PFSK-1 (cell line): ENCODE measurements around the gene PTPRK.

Experiments used
- FOXP2 ChIP-seq: optimal IDR thresholded peaks from 2 replicates; pipeline ENCODE3; 2011; ENCODE audit warnings: borderline replicate concordance, control low read depth, inconsistent platforms; ENCODE audit not compliant: insufficient read depth; ENCODE audit errors: extremely low read length, extremely low read depth
- POLR2AphosphoS5 ChIP-seq: IDR thresholded peaks from 2 replicates; pipeline ENCODE4 v1.6.1; 2012; ENCODE audit warnings: low read depth, mild to moderate bottlenecking, control low read depth, low read length, moderate library complexity
- SIN3A ChIP-seq: IDR thresholded peaks from 2 replicates; pipeline ENCODE4 v1.6.1; 2012; ENCODE audit warnings: mild to moderate bottlenecking, low read length, moderate library complexity, borderline replicate concordance; ENCODE audit not compliant: insufficient read depth
- TAF1 ChIP-seq: IDR thresholded peaks from 2 replicates; pipeline ENCODE4 v1.6.1; 2012; ENCODE audit warnings: low read length, control low read depth, borderline replicate concordance; ENCODE audit not compliant: insufficient read depth
- TF ChIP-seq, protein P1 (sequence below), 2 experiments: IDR thresholded peaks; 2 replicates each; pipeline versions ENCODE4 v1.6.1 to v1.8.0; 2011 to 2012; ENCODE audit warnings: low read depth in 2 of 2, low read length in 2 of 2, control low read depth in 1 of 2, inconsistent platforms in 1 of 2, mild to moderate bottlenecking in 1 of 2, moderate library complexity in 1 of 2; ENCODE audit not compliant: insufficient read depth in 1 of 2

PTPRK gene

GRCh38 chr6:128487055-128487454 lies 33.3 kb downstream of the PTPRK start:
- TF ChIP-seq POLR2AphosphoS5 = no peak

DNA sequence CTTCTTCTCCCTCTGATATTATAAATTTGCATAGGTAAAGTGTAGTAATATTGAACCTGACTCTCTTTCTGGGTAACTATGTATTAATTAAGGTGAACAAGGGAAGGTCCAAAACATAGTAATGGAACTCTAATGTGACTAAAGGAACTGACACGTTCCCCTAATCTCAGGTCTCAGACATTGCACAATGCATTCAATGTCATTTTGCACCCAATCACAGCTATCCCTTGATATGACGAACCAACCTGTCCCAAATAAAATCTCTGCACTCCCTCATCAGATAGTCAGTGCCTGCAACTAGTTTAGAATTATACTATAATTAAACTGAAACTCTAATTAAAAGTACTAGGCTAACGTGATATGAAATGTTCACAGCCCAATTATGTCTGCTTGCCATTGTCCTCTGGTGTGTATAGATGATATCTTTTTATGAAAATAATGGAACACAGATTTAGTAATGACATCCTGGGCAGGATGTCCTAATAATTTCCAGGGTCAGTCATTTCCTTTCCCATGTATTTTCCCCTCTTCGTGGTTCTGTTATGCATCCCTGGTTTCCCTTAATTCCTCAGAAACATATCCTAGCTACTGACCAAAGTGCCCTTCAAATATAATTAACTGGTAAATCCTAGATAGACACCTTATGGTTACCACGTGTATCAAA lies 36.8 kb downstream of the PTPRK start:
- TF ChIP-seq POLR2AphosphoS5 = no peak
- TF ChIP-seq SIN3A = peak; percentile 51; the same call in 1 of the 2 replicates

DNA sequence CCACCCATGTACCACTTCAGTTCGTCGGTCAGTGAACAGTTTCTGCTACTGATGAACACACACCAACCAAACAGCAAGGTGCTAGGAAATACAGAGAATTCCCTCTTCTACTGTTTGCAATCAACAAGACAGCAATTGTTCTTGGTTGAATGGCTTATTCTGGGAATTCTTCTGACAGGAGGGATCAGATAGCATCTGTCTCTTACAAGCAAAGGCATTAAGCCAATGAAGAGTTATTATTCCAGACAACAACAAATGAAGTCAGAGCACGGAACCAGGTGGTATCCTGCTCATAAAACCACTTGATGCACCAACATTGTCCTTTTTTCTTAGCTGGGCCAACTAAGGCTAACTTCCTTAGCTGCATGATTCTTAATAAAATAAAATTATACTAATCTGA lies 37.8 kb downstream of the PTPRK start:
- TF ChIP-seq SIN3A (no peak), TAF1 (no peak), POLR2AphosphoS5 (no peak), FOXP2 (no peak)
- TF ChIP-seq, protein P1, sequence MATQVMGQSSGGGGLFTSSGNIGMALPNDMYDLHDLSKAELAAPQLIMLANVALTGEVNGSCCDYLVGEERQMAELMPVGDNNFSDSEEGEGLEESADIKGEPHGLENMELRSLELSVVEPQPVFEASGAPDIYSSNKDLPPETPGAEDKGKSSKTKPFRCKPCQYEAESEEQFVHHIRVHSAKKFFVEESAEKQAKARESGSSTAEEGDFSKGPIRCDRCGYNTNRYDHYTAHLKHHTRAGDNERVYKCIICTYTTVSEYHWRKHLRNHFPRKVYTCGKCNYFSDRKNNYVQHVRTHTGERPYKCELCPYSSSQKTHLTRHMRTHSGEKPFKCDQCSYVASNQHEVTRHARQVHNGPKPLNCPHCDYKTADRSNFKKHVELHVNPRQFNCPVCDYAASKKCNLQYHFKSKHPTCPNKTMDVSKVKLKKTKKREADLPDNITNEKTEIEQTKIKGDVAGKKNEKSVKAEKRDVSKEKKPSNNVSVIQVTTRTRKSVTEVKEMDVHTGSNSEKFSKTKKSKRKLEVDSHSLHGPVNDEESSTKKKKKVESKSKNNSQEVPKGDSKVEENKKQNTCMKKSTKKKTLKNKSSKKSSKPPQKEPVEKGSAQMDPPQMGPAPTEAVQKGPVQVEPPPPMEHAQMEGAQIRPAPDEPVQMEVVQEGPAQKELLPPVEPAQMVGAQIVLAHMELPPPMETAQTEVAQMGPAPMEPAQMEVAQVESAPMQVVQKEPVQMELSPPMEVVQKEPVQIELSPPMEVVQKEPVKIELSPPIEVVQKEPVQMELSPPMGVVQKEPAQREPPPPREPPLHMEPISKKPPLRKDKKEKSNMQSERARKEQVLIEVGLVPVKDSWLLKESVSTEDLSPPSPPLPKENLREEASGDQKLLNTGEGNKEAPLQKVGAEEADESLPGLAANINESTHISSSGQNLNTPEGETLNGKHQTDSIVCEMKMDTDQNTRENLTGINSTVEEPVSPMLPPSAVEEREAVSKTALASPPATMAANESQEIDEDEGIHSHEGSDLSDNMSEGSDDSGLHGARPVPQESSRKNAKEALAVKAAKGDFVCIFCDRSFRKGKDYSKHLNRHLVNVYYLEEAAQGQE (IDR thresholded peaks at IDR 0.05; ENCODE audit: insufficient read depth in 1 of 2, low read depth in 2 of 2, low read length in 2 of 2) = no peak

DNA sequence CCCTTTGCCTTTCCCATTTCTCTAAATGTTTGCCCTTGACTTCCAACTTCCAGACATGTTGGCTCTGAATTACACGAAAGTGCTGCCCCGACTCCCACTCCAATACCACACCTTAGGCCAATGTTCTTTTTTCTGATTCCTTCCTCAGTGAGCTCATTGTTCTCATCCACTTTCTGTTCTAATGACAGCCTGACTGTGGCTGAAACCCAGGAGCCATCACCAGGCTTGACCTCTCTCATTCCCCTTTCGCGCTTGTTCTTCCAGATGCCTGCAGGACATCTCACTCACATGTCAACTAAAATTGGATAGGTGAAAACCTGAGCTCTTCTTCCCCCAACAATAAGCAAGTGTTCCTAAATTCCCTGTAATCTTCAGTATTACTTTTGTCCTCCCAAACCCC lies 40.4 kb downstream of the PTPRK start:
- TF ChIP-seq SIN3A = no peak
- no peak for TF ChIP-seq FOXP2
- TF ChIP-seq, protein P1 (IDR thresholded peaks at IDR 0.05; ENCODE audit: insufficient read depth in 1 of 2, low read depth in 2 of 2, low read length in 2 of 2) = no peak
- TF ChIP-seq TAF1 = no peak
- no peak for TF ChIP-seq POLR2AphosphoS5

GRCh38 chr6:128479048-128479666 lies 41.2 kb downstream of the PTPRK start:
- TF ChIP-seq POLR2AphosphoS5 (no peak), TAF1 (no peak), SIN3A (no peak), FOXP2 (no peak)
- TF ChIP-seq, protein P1 (IDR thresholded peaks at IDR 0.05; ENCODE audit: insufficient read depth in 1 of 2, low read depth in 2 of 2, low read length in 2 of 2) = no peak

DNA sequence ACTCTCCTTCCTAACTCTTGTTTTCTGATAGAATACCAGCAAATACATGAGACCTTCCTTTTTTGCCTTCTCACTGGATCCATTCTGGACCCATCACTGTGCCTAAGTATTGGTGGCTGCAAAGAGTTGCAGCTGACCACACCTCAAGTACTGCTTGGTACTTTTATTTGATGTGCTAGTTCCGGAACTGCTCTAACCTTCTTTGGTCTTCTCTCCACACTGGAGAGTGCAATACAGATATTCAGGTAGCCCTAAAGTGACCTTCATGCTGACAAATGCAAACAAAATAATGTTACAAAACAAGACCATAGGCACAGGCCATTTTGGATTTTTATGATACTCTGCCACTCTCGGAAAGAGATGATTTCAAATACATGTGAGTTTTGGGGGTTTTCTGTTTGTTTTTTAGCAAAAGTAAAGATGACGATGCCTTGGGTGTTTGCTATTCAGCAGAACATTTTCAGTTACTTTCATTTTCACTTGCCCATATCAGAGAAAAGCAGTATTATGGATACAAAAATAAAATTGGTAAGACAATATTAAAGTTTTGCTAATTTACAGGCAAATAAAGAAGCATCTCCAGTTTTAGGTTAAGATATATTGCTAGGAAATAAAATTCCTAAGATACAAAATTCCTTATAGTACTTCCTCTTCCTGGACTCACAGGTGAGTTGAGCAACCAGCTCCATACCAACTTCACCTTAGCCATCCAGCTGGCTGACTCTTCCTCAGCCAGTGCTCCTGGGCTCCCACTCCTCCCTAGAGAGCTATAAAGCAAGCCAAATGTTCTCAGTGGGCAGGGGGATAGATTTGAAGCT lies 42.0 kb downstream of the PTPRK start:
- TF ChIP-seq SIN3A (no peak), FOXP2 (no peak), TAF1 (no peak), POLR2AphosphoS5 (no peak)
- TF ChIP-seq, protein P1 (IDR thresholded peaks at IDR 0.05; ENCODE audit: insufficient read depth in 1 of 2, low read depth in 2 of 2, low read length in 2 of 2) = no peak
